Effector CD4-positive, alpha-beta T cell (primary cell): ENCODE results near the gene PLCH2.
"Not testable (repeated sequence)": the region's sequence is repeated elsewhere in the genome, so short reads cannot be mapped to it uniquely, and the experiment has no call there.

ENCODE experiments used
- DNase-seq: peaks from one replicate; pipeline ENCODE4 v3.0.0-alpha.2; 2020
- total RNA-seq: gene quantifications from one replicate; lab custom pipeline; 2026; lab: John Stamatoyannopoulos, UW

Gene PLCH2
- 122 reads per million, percentile 86 among the genes with 10 or more reads in this experiment for total RNA-seq

GRCh38 chr1:2476061-2476999, at the start of gene PLCH2:
PLCH2 (plus strand) TSS chr1:2476289; CDS start chr1:2476589, 300 bp downstream.
- DNase-seq: no peak

- DNase-seq: no peak
Measured at GRCh38 chr1:2426540-2426939, 49.5 kb upstream of the PLCH2 start.

- no peak for DNase-seq
Measured at GRCh38 chr1:2427051-2427450, 49.0 kb upstream of the PLCH2 start.

GRCh38 chr1:2427976-2428375, 48.1 kb upstream of the PLCH2 start:
- DNase-seq: no peak

GRCh38 chr1:2428490-2428889, 47.6 kb upstream of the PLCH2 start:
- DNase-seq: no peak

GRCh38 chr1:2429780-2430591, 46.1 kb upstream of the PLCH2 start:
- no peak for DNase-seq

- no peak for DNase-seq
Measured at GRCh38 chr1:2430592-2430973, 45.5 kb upstream of the PLCH2 start.

GRCh38 chr1:2431103-2431502, 45.0 kb upstream of the PLCH2 start:
- DNase-seq: no peak

GRCh38 chr1:2431518-2431917, 44.6 kb upstream of the PLCH2 start:
- no peak for DNase-seq

- no peak for DNase-seq
Measured at GRCh38 chr1:2432441-2432844, 43.6 kb upstream of the PLCH2 start.

GRCh38 chr1:2433196-2433595, 42.9 kb upstream of the PLCH2 start:
- no peak for DNase-seq

- DNase-seq: no peak
Measured at GRCh38 chr1:2433936-2434655, 42.0 kb upstream of the PLCH2 start.

- no peak for DNase-seq
Measured at GRCh38 chr1:2435091-2435490, 41.0 kb upstream of the PLCH2 start.

- DNase-seq: no peak
Measured at GRCh38 chr1:2435746-2436355, 40.2 kb upstream of the PLCH2 start.

- no peak for DNase-seq
Measured at GRCh38 chr1:2436876-2437275, 39.2 kb upstream of the PLCH2 start.

GRCh38 chr1:2437617-2438016, 38.5 kb upstream of the PLCH2 start:
- no peak for DNase-seq

- no peak for DNase-seq
Measured at GRCh38 chr1:2438038-2438437, 38.1 kb upstream of the PLCH2 start.

GRCh38 chr1:2438641-2439040, 37.4 kb upstream of the PLCH2 start:
- DNase-seq: no peak

GRCh38 chr1:2439369-2439768, 36.7 kb upstream of the PLCH2 start:
- DNase-seq: no peak

GRCh38 chr1:2440346-2440745, 35.7 kb upstream of the PLCH2 start:
- DNase-seq: not testable (repeated sequence)

GRCh38 chr1:2441746-2442145, 34.3 kb upstream of the PLCH2 start:
- DNase-seq: no peak

GRCh38 chr1:2442661-2443060, 33.4 kb upstream of the PLCH2 start:
- DNase-seq: no peak
